ENCODE measurements around the gene RREB1.

- TF ChIP-seq CTCF (conservative IDR thresholded peaks at IDR 0.05) (no peak), ZFX (IDR thresholded peaks at IDR 0.05) (no peak)
These were observed 182.3 kb downstream of the RREB1 start for GRCh38 chr6:7290079-7290478.
